ENCODE data around the gene FBXL3.

- TF ChIP-seq POLR2A (IDR thresholded peaks at IDR 0.05) (no peak), CTCF (IDR thresholded peaks at IDR 0.05) (no peak), POLR2AphosphoS5 (IDR thresholded peaks at IDR 0.05) (no peak), EP300 (IDR thresholded peaks at IDR 0.05) (no peak)
These were observed 34.4 kb downstream of the FBXL3 start for GRCh38 chr13:76992548-76993001.

Data from sigmoid colon (tissue), 4 donors.